ENCODE measurements around the gene INSIG1. TPM values are rescaled to one million over a fixed set of nuclear protein-coding genes. Genes with fewer than 3 reads are reported as not detected.

Gene INSIG1
- total and polyA plus RNA-seq, 4 donors, result 54.2 to 264 (median 119) TPM

- Histone ChIP-seq H3K4me3 (no peak overlapping the region), H3K36me3 (ENCODE audit: control insufficient read depth in 4 of 4, insufficient read depth in 4 of 4, low read length in 4 of 4) (no peaks in the 10 kb centered on the region), H3K9ac (ENCODE audit: insufficient read depth in 1 of 2, low read length in 2 of 2) (no peak overlapping the region), H3K4me1 (ENCODE audit: control insufficient read depth in 5 of 5, insufficient read depth in 5 of 5, low read length in 5 of 5) (peaks cover 0 to 3% (median 0%) of the 10 kb centered on the region in 5 donors), H3K27me3 (ENCODE audit: control insufficient read depth in 3 of 3, insufficient read depth in 3 of 3, low read length in 2 of 3) (no peaks in the 10 kb centered on the region), H3K9me3 (ENCODE audit: control insufficient read depth in 4 of 4, insufficient read depth in 3 of 4, low read length in 3 of 4) (no peaks in the 10 kb centered on the region), H3K27ac (ENCODE audit: low read depth in 1 of 2, low read length in 1 of 2) (no peak overlapping the region)
- TF ChIP-seq CTCF (IDR thresholded peaks at IDR 0.05; ENCODE audit: control extremely low read depth, extremely low read depth), result no peak
- ATAC-seq (ENCODE audit: insufficient read depth, low FRiP score) (no peak), DNase-seq (no peak)
- WGBS, 2 donors, result 42 to 60% methylated on average over 2 of the region's 2 CpGs
Observed at GRCh38 chr7:155283565-155284194, 14.0 kb upstream of the INSIG1 start.

- H3K4me3 ChIP-seq, result no peak overlapping the region
- no peaks in the 10 kb centered on the region for H3K9me3 ChIP-seq (ENCODE audit: control insufficient read depth in 4 of 4, insufficient read depth in 3 of 4, low read length in 3 of 4)
- WGBS, 2 donors, result 88 to 92% methylated on average over 9 to 10 of the region's 10 CpGs
- no peak overlapping the region for H3K9ac ChIP-seq (ENCODE audit: insufficient read depth in 1 of 2, low read length in 2 of 2)
- no peaks in the 10 kb centered on the region for H3K36me3 ChIP-seq (ENCODE audit: control insufficient read depth in 4 of 4, insufficient read depth in 4 of 4, low read length in 4 of 4)
- peaks cover 0 to 3% (median 0%) of the 10 kb centered on the region in 5 donors for H3K4me1 ChIP-seq (ENCODE audit: control insufficient read depth in 5 of 5, insufficient read depth in 5 of 5, low read length in 5 of 5)
- ATAC-seq (ENCODE audit: insufficient read depth, low FRiP score), result no peak
- H3K27ac ChIP-seq (ENCODE audit: low read depth in 1 of 2, low read length in 1 of 2), result no peak overlapping the region
- DNase-seq, result no peak
- TF ChIP-seq CTCF (IDR thresholded peaks at IDR 0.05; ENCODE audit: control extremely low read depth, extremely low read depth), result no peak
- no peaks in the 10 kb centered on the region for H3K27me3 ChIP-seq (ENCODE audit: control insufficient read depth in 3 of 3, insufficient read depth in 3 of 3, low read length in 2 of 3)
Observed at GRCh38 chr7:155284496-155285274, 13.0 kb upstream of the INSIG1 start.

- Histone ChIP-seq H3K27ac (ENCODE audit: low read depth in 1 of 2, low read length in 1 of 2) (no peak overlapping the region), H3K27me3 (ENCODE audit: control insufficient read depth in 3 of 3, insufficient read depth in 3 of 3, low read length in 2 of 3) (no peaks in the 10 kb centered on the region), H3K36me3 (ENCODE audit: control insufficient read depth in 4 of 4, insufficient read depth in 4 of 4, low read length in 4 of 4) (no peaks in the 10 kb centered on the region), H3K4me1 (ENCODE audit: control insufficient read depth in 5 of 5, insufficient read depth in 5 of 5, low read length in 5 of 5) (peaks cover 0 to 5% (median 0%) of the 10 kb centered on the region in 5 donors), H3K4me3 (no peak overlapping the region), H3K9me3 (ENCODE audit: control insufficient read depth in 4 of 4, insufficient read depth in 3 of 4, low read length in 3 of 4) (no peaks in the 10 kb centered on the region), H3K9ac (ENCODE audit: insufficient read depth in 1 of 2, low read length in 2 of 2) (no peak overlapping the region)
- ATAC-seq (ENCODE audit: insufficient read depth, low FRiP score), result no peak
- DNase-seq, result no peak
- WGBS, 2 donors, result 93 to 94% methylated on average over 7 of the region's 7 CpGs
- no peak for TF ChIP-seq CTCF (IDR thresholded peaks at IDR 0.05; ENCODE audit: control extremely low read depth, extremely low read depth)
Observed at GRCh38 chr7:155285423-155285822, 12.3 kb upstream of the INSIG1 start.
